Anterior cingulate cortex (tissue), 58 donors: ENCODE results near the gene EME1.
A peak's percentile ranks its signal among the peaks of the same experiment; 100 is the strongest.
"Not testable (repeated sequence)": the region's sequence is repeated elsewhere in the genome, so short reads cannot be mapped to it uniquely, and the experiment has no call there.

ENCODE experiments used
- DNase-seq, 58 donors: peaks; one replicate each; lab custom pipeline; 2025; lab: John Stamatoyannopoulos, UW

The EME1 gene

DNA sequence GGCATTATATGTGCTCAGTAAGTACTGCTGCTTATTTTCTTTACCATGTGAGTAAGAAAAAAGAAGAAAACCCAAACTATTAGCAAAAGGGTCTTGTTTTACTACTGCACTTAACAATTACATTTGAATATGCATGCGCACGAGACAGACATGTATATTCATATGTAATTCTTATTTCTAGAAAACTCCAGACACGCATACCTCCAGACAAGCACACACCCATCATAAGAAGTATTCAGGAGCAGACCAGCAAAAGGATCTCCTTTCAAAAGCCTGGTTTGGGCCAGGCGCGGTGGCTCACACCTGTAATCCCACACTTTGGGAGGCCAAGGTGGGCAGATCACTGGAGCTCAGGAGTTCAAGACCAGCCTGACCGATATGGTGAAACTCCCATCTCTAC is 16.5 kb downstream of the EME1 start:
- no peak for DNase-seq

- DNase-seq = no peak
Measured at GRCh38 chr17:50392621-50393020, 19.6 kb downstream of the EME1 start.

DNA sequence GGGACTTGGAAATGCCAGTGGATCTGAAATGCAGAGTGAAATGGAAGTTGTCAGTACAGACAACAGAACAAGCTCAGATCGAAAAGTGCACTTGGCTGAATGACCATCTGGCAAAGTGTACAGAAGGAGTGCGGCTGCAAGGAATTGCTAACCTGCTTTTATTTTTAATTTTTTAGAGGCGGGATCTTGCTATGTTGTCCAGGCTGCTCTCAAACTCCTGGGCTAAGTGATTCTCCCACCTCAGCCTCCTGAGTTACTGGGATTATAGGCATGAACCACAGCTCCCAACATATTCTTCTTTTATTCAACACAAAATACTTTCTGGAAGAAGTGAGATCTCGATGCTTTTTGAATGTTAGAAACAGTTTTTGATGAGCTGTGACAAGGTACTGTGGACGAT is 20.7 kb downstream of the EME1 start:
- no peak for DNase-seq

GRCh38 chr17:50394711-50395110 is 21.7 kb downstream of the EME1 start:
- DNase-seq = no peak

- DNase-seq = peak in 2 of 58 donors; percentile 10 to 19
Measured at GRCh38 chr17:50396261-50397110, 23.5 kb downstream of the EME1 start.

- DNase-seq = peak in 57 of 58 donors; percentile 14 to 89 (median 75)
Measured at GRCh38 chr17:50397111-50397918, 24.3 kb downstream of the EME1 start, which contains the start of gene LRRC59. LRRC59 (minus strand) TSS chr17:50397523; CDS start chr17:50397317, 206 bp downstream.

- DNase-seq = no peak
Measured at GRCh38 chr17:50397919-50398285, 24.9 kb downstream of the EME1 start.

DNA sequence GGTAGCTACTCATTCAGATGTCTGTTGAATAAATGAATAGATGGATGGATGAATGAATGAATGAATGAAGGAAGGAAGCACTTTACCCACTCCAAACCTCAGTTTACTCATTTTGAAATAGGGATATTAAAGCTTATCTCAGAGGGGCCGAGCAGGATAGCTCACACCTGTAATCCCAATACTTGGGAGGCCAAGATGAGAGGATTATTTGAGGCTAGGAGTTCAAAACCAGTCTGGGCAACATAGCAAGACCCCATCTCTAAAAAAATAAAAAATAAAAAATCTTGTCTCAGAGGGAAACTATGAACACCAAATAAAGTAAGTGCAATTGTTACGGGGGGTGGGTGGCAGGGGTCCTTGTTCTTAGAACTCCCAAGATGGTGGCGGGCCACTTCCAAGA is 25.6 kb downstream of the EME1 start:
- DNase-seq = not testable (repeated sequence)

DNA sequence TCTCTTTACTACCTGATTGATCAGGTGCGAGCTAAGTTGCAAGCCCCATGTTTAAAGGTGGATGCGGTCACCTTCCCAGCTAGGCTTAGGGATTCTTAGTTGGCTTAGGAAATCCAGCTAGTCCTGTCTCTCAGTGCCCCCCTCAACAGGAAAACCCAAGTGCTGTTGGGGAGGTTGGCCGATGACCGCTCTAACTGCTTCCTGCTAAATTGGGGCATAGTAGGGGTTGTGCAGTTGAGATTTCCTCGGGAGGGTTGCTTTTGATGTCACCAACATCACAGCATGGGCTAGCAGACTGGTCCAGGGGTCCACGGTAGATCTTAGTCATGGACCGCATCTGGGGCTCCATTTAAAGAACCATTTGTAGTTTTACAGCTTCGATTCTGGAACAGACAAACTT is 26.6 kb downstream of the EME1 start:
- not testable (repeated sequence) for DNase-seq

DNA sequence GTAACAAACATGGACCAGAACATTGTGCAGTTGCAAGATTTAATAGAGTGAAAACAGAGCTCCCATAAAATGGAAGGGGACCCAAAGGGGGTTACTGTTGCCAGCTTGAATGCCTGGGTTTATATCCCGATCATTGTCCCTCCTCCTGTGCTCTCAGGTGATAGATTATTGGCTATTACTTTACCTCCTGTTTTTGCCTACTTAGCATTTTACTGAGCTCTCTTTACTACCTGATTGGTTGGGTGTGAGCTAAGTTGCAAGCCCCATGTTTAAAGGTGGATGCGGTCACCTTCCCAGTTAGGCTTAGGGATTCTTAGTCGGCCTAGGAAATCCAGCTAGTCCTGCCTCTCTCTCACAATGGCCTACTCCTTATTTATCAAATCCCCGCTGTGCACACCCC is 32.3 kb downstream of the EME1 start:
- not testable (repeated sequence) for DNase-seq

GRCh38 chr17:50406578-50406977 is 33.5 kb downstream of the EME1 start:
- peak in 1 of 58 donors; percentile 19 for DNase-seq

GRCh38 chr17:50407921-50408320 is 34.9 kb downstream of the EME1 start:
- DNase-seq = no peak

DNA sequence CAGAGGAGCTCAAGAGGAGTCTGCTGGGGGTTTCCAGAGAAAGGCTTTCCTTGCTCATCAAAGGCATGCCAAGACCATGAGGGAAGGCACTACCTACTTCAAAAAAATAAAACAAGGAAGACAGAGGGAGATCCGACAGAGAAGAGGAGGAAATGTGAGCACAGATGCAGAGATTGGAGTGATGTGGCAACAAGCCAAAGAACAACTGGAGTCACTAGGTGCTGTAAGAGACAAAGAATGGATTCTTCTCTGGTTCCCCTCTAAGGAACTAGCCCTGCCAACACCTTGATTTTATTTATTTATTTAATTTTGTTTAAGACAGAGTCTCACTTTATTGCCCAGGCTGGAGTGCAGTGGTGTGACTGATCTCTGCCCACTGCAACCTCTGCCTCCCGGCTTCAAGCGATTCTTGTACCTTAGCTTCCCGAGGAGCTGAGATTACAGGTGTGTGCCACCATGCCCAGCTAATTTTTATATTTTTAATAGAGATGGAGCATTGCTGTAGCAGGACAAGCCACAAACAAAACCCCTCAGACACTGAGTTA is 39.2 kb downstream of the EME1 start:
- DNase-seq = no peak

- no peak for DNase-seq
Measured at GRCh38 chr17:50414808-50415207, 41.8 kb downstream of the EME1 start.

DNA sequence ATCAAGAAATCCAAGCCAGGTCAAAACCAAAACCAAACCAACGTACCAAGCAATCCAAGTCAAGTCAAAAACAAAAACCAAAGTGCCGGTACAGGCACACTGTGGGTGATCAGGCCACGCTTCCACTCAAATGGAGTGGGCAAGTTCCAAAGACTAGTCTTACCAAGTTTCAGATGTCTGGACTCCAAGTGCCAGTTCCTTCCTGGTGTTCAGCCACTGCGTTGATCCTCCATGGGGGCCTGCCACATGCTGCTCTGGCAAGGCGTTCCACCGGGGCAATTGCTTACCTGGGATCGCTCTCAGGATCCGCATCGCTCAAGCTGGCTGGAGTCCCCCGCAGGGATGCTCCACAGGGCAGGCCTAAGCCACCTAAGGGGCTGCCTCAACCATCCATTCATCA is 46.5 kb downstream of the EME1 start:
- DNase-seq = not testable (repeated sequence)

DNA sequence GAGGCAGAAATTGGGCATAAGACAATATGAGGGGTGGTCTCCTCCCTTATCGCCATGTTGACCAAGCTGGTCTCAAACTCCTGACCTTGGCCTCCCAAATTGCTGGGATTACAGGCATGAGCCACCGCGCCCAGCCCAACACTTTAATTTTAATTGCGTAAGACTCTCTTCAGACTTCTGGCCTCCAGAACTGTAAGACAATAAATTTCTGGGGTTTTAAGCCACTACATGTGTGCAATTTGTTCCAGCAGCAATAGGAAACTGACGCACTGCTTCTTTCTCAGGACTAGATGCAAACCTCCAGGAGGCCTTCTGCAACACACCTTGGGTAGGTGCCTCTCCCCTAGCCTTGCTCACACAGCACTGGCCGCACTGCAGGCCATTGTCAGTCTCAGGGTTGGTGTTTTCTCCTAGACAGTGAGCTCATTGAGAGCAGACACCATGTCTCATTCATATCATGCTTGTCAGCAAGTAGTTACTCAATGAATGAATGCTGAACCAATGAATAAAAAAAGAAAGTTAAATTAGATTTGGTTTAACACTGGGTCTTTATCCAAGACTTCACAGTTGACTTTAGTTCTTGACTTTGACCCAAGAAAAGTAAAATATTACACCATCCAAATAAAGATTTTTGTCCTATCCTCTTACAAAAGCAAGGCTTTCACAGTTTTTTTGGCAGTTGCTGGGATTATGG is 47.5 kb downstream of the EME1 start:
- no peak for DNase-seq

DNA sequence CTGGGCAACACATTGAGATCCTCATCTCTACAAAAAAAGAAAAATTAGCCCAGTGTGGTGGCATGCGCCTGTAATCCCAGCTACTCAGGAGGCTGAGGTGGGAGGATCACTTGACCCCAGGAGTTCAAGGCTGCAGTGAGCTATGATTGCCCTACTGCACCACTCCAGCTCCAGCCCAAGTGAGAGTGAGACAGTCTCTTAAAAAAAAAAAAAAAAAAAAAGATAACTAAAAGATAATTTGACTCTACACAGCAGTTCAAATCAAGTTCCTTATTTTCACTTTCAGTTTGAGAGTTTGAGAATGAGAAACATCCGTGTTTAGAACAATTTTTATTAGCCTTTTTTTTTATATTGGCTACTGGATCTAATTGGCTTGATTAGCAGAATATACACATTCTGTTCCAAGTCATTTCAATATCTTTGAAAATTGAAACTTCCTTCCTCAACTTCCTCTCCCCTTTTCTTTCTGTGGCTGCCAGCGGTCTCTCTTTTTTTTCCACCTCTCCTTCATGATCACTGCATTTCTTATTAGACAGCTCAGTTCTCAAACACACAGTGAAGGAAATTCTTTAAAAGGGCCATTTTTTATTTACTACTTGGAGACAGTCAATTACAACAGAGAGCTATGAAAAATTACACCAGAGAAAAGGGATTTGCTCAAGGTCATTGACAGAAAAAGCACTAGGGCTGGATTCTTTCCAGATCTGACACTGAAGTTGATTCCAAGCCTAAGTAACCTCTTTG is 48.5 kb downstream of the EME1 start:
- no peak for DNase-seq

GRCh38 chr17:50422738-50423137 is 49.7 kb downstream of the EME1 start:
- DNase-seq = no peak

GRCh38 chr17:50423553-50424159 is 50.6 kb downstream of the EME1 start:
- DNase-seq = peak in 1 of 58 donors; percentile 10
